ENCODE data around the gene ABCA12. TPM values are rescaled to one million over a fixed set of nuclear protein-coding genes. Genes with fewer than 3 reads are reported as not detected.

The ABCA12 gene
- total RNA-seq, 2 experiments from 2014 or later: not detected

- Histone ChIP-seq H3K4me1 (ENCODE audit: insufficient read depth, low read length) (no peaks in the 10 kb centered on the region), H3K4me3 (ENCODE audit: low read length) (no peak overlapping the region), H3K27me3 (ENCODE audit: control insufficient read depth in 1 of 2, insufficient read depth in 2 of 2, low read length in 2 of 2) (no peaks in the 10 kb centered on the region), H3K9me3 (ENCODE audit: control insufficient read depth in 1 of 2, insufficient read depth in 1 of 2, low read length in 2 of 2) (no peaks in the 10 kb centered on the region), H3K36me3 (ENCODE audit: insufficient read depth, low read length) (no peaks in the 10 kb centered on the region), H3K27ac (ENCODE audit: low read depth in 1 of 2, low read length in 2 of 2) (no peak overlapping the region)
- intact Hi-C loops (cut with DNase I, micrococcal nuclease): no loop called here
- Mint-ChIP-seq H3K27ac (no peak overlapping the region), H3K27me3 (no peaks in the 10 kb centered on the region), H3K4me1 (ENCODE audit: low read depth) (no peaks in the 10 kb centered on the region), H3K9me3 (no peaks in the 10 kb centered on the region), H3K4me3 (no peak overlapping the region), H3K36me3 (ENCODE audit: low read depth) (no peaks in the 10 kb centered on the region)
- DNase-seq (no peak), ATAC-seq (ENCODE audit: poor library complexity) (no peak)
- no peak for TF ChIP-seq CTCF (IDR thresholded peaks at IDR 0.05)
- ChIA-PET POLR2A (no interaction called here), CTCF (no interaction called here)
Measured at GRCh38 chr2:215020283-215020682, 118.1 kb downstream of the ABCA12 start.

DNA sequence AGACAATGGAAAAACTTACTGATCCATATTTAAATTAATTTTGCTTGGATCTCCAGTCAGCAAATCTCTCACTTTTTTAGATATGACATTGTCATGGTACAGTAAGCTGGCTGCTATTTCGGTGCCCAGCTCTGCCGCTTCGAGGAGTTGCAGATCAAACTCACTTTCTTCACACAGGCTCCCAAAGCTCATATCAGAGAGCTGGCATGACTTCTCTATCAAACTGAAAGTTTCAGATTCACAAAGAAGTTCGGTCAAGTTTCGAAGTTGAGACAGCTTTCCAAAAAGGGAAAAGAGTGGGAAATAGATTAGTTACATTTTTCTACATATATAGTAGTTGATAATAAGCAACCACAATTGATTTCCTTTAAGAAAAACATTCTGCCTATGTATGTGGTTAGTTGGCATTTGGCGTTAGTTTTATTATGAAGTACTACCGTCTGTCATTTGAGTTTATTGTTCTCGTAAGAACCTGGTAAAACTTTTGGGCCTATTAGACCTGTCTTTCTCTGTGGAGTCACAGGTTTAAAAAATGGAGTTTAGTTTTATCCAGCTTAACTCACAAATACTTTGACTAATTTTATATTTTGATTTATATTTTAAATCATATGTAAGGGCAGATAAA is 118.8 kb downstream of the ABCA12 start:
- TF ChIP-seq CTCF (IDR thresholded peaks at IDR 0.05): no peak
- H3K4me1 ChIP-seq (ENCODE audit: insufficient read depth, low read length): no peaks in the 10 kb centered on the region
- H3K27ac ChIP-seq (ENCODE audit: low read depth in 1 of 2, low read length in 2 of 2): no peak overlapping the region
- H3K9me3 ChIP-seq (ENCODE audit: control insufficient read depth in 1 of 2, insufficient read depth in 1 of 2, low read length in 2 of 2): no peaks in the 10 kb centered on the region
- H3K4me3 ChIP-seq (ENCODE audit: low read length): no peak overlapping the region
- H3K27me3 ChIP-seq (ENCODE audit: control insufficient read depth in 1 of 2, insufficient read depth in 2 of 2, low read length in 2 of 2): no peaks in the 10 kb centered on the region
- no peaks in the 10 kb centered on the region for H3K27me3 Mint-ChIP-seq
- CTCF ChIA-PET: interaction anchor here (0.8 kb wide), 1 partner anchor 13 kb away, joined by 3 read pairs; no protein-coding TSS in a partner anchor
- POLR2A ChIA-PET: no interaction called here
- no peak overlapping the region for H3K27ac Mint-ChIP-seq
- intact Hi-C loops (cut with DNase I, micrococcal nuclease): no loop called here
- no peak overlapping the region for H3K4me3 Mint-ChIP-seq
- no peaks in the 10 kb centered on the region for H3K4me1 Mint-ChIP-seq (ENCODE audit: low read depth)
- DNase-seq (no peak), ATAC-seq (ENCODE audit: poor library complexity) (no peak)
- H3K36me3 Mint-ChIP-seq (ENCODE audit: low read depth): no peaks in the 10 kb centered on the region
- H3K36me3 ChIP-seq (ENCODE audit: insufficient read depth, low read length): no peaks in the 10 kb centered on the region
- H3K9me3 Mint-ChIP-seq: no peaks in the 10 kb centered on the region

- no peak for TF ChIP-seq CTCF (IDR thresholded peaks at IDR 0.05)
- ATAC-seq (ENCODE audit: poor library complexity): no peak
- H3K27me3 Mint-ChIP-seq: no peaks in the 10 kb centered on the region
- Histone ChIP-seq H3K27me3 (ENCODE audit: control insufficient read depth in 1 of 2, insufficient read depth in 2 of 2, low read length in 2 of 2) (no peaks in the 10 kb centered on the region), H3K4me1 (ENCODE audit: insufficient read depth, low read length) (no peaks in the 10 kb centered on the region), H3K36me3 (ENCODE audit: insufficient read depth, low read length) (no peaks in the 10 kb centered on the region), H3K27ac (ENCODE audit: low read depth in 1 of 2, low read length in 2 of 2) (no peak overlapping the region), H3K9me3 (ENCODE audit: control insufficient read depth in 1 of 2, insufficient read depth in 1 of 2, low read length in 2 of 2) (no peaks in the 10 kb centered on the region), H3K4me3 (ENCODE audit: low read length) (no peak overlapping the region)
- intact Hi-C loops (cut with DNase I, micrococcal nuclease): no loop called here
- CTCF ChIA-PET: interaction anchor here (0.8 kb wide), 1 partner anchor 14 kb away, joined by 3 read pairs; no protein-coding TSS in a partner anchor
- POLR2A ChIA-PET: interaction anchor here (0.6 kb wide), 1 partner anchor 594 kb away, joined by 3 read pairs; no protein-coding TSS in a partner anchor
- H3K9me3 Mint-ChIP-seq: no peaks in the 10 kb centered on the region
- H3K4me1 Mint-ChIP-seq (ENCODE audit: low read depth): no peaks in the 10 kb centered on the region
- DNase-seq: no peak
- no peak overlapping the region for H3K4me3 Mint-ChIP-seq
- no peak overlapping the region for H3K27ac Mint-ChIP-seq
- H3K36me3 Mint-ChIP-seq (ENCODE audit: low read depth): no peaks in the 10 kb centered on the region
Measured at GRCh38 chr2:215019085-215019484, 119.3 kb downstream of the ABCA12 start.
